SU-DHL-6 (cell line): ENCODE data around the gene TMEM178B.

ENCODE experiments used
- H2AFZ ChIP-seq: fragments of 200-600 bp; sonication (generic); 2 replicates; pipeline ENCODE4 v1.6.1; 2014; ENCODE audit warnings: low read depth, mild to moderate bottlenecking, moderate library complexity, mixed read lengths, antibody characterized with exemption, low read length; ENCODE audit not compliant: severe bottlenecking
- H3F3A ChIP-seq: fragments of 200-600 bp; shearing (Covaris generic); 2 replicates; pipeline ENCODE4 v1.6.0; 2016; ENCODE audit warnings: antibody characterized with exemption, mild to moderate bottlenecking; ENCODE audit not compliant: insufficient read depth
- H3K27ac ChIP-seq: fragments of 200-600 bp; sonication (generic); 2 replicates; pipeline ENCODE4 v1.5.1; 2016; ENCODE audit warnings: low read depth, mild to moderate bottlenecking, low read length, moderate library complexity, mixed read lengths
- H3K27me3 ChIP-seq: fragments of 200-600 bp; sonication (generic), shearing (Covaris generic); 2 replicates; pipeline ENCODE4 v1.6.0; 2014; ENCODE audit warnings: mild to moderate bottlenecking, low read length
- H3K36me3 ChIP-seq: fragments of 200-600 bp; sonication (generic); 2 replicates; pipeline ENCODE4 v1.6.1; 2014; ENCODE audit warnings: mild to moderate bottlenecking, low read length, mixed read lengths
- H3K4me2 ChIP-seq: fragments of 300-600, 200-600 bp; shearing (Covaris generic), sonication (generic); 2 replicates; pipeline ENCODE4 v1.6.0; 2014; ENCODE audit warnings: low read length, low read depth, mild to moderate bottlenecking; ENCODE audit not compliant: poor library complexity, severe bottlenecking
- H3K4me3 ChIP-seq: fragments of 200-600 bp; sonication (generic); 2 replicates; pipeline ENCODE4 v1.5.1; 2014; ENCODE audit warnings: antibody characterized with exemption, low read length, mild to moderate bottlenecking, mixed read lengths; ENCODE audit not compliant: insufficient read depth, poor library complexity, severe bottlenecking
- H3K79me2 ChIP-seq: fragments of 200-600 bp; sonication (generic); 2 replicates; pipeline ENCODE4 v1.6.1; 2014; ENCODE audit warnings: mild to moderate bottlenecking, low read length, moderate library complexity; ENCODE audit not compliant: insufficient read depth
- H3K9ac ChIP-seq: fragments of 200-600 bp; sonication (generic); 2 replicates; pipeline ENCODE4 v1.7.0; 2014; ENCODE audit warnings: mild to moderate bottlenecking, low read length
- H3K9me2 ChIP-seq: fragments of 200-600 bp; sonication (generic); replicated peaks from 2 replicates; pipeline ENCODE4 v1.6.1; 2014; ENCODE audit warnings: low read length; ENCODE audit not compliant: insufficient read depth
- H3K9me3 ChIP-seq: fragments of 200-600 bp; sonication (generic); 2 replicates; pipeline ENCODE4 v1.6.1; 2014; ENCODE audit warnings: low read length, mixed read lengths; ENCODE audit not compliant: insufficient read depth
- H4K20me1 ChIP-seq: fragments of 200-600 bp; sonication (generic); 2 replicates; pipeline ENCODE4 v1.6.1; 2014; ENCODE audit warnings: low read depth, mild to moderate bottlenecking, antibody characterized with exemption, low read length, moderate library complexity, mixed read lengths
- CTCF ChIP-seq: fragments of 200-600 bp; sonication (generic); IDR thresholded peaks from one replicate; pipeline ENCODE4 v1.5.1; 2017; ENCODE audit warnings: antibody characterized with exemption, mild to moderate bottlenecking, low read length, moderate library complexity; ENCODE audit not compliant: insufficient read depth, poor library complexity, severe bottlenecking
- EZH2phosphoT487 ChIP-seq: fragments of 200-600 bp; sonication (generic), shearing (Covaris generic); conservative IDR thresholded peaks from 2 replicates; pipeline ENCODE4 v1.6.1; 2018; ENCODE audit warnings: mild to moderate bottlenecking, antibody characterized with exemption, low read length, moderate library complexity, mixed read lengths

The TMEM178B gene

GRCh38 chr7:141220263-141220880 is 146.5 kb downstream of the TMEM178B start:
- H2AFZ ChIP-seq: no peak overlapping the region
- no peaks in the 10 kb centered on the region for H3F3A ChIP-seq
- no peak overlapping the region for H3K9ac ChIP-seq
- no peaks in the 10 kb centered on the region for H3K9me3 ChIP-seq
- no peak overlapping the region for H3K4me3 ChIP-seq
- H4K20me1 ChIP-seq: no peaks in the 10 kb centered on the region
- no peaks in the 10 kb centered on the region for H3K79me2 ChIP-seq
- TF ChIP-seq CTCF (no peak), EZH2phosphoT487 (no peak)
- H3K27me3 ChIP-seq: no peaks in the 10 kb centered on the region
- no peaks in the 10 kb centered on the region for H3K9me2 ChIP-seq
- H3K4me2 ChIP-seq: no peak overlapping the region
- H3K27ac ChIP-seq: no peak overlapping the region
- H3K36me3 ChIP-seq: no peaks in the 10 kb centered on the region

GRCh38 chr7:141221007-141221612 is 147.2 kb downstream of the TMEM178B start:
- H2AFZ ChIP-seq: no peak overlapping the region
- H3K27ac ChIP-seq: no peak overlapping the region
- no peaks in the 10 kb centered on the region for H3K27me3 ChIP-seq
- TF ChIP-seq EZH2phosphoT487 (no peak), CTCF (no peak)
- H3K9ac ChIP-seq: no peak overlapping the region
- no peaks in the 10 kb centered on the region for H3K9me2 ChIP-seq
- no peaks in the 10 kb centered on the region for H3F3A ChIP-seq
- H3K79me2 ChIP-seq: no peaks in the 10 kb centered on the region
- H4K20me1 ChIP-seq: no peaks in the 10 kb centered on the region
- H3K4me2 ChIP-seq: no peak overlapping the region
- no peak overlapping the region for H3K4me3 ChIP-seq
- H3K36me3 ChIP-seq: no peaks in the 10 kb centered on the region
- H3K9me3 ChIP-seq: no peaks in the 10 kb centered on the region

- H3K9me2 ChIP-seq: no peaks in the 10 kb centered on the region
- no peak overlapping the region for H3K27ac ChIP-seq
- H4K20me1 ChIP-seq: no peaks in the 10 kb centered on the region
- H3F3A ChIP-seq: no peaks in the 10 kb centered on the region
- H3K9me3 ChIP-seq: no peaks in the 10 kb centered on the region
- H3K4me2 ChIP-seq: no peak overlapping the region
- H3K9ac ChIP-seq: no peak overlapping the region
- H3K36me3 ChIP-seq: no peaks in the 10 kb centered on the region
- H3K4me3 ChIP-seq: no peak overlapping the region
- TF ChIP-seq EZH2phosphoT487 (no peak), CTCF (no peak)
- H2AFZ ChIP-seq: no peak overlapping the region
- no peaks in the 10 kb centered on the region for H3K27me3 ChIP-seq
- H3K79me2 ChIP-seq: no peaks in the 10 kb centered on the region
Observed at GRCh38 chr7:141225916-141226618, 152.2 kb downstream of the TMEM178B start.
